ENCODE measurements around the gene CTDSPL.

The CTDSPL gene

DNA sequence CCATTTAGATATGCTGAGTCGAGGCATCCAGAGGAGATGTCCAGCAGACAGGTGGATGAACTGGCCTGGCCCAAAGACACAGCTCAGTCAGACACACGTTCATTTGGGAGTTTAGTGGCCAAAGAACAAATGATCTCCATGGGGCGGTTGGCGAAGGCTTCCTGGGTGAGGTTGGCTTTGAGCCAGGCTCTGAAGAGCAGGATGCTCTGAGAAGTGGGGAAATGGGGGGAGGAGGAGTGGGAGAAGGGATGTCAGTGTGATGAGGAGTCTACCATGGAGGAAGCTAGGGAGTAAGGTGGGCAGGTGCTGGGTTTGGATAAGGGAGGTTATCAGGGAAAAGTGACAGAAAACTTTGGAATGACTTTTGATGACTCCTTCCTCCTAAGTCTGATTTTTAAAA is 81.4 kb downstream of the CTDSPL start:
- H3K27ac ChIP-seq (ENCODE audit: low read length) = no peak overlapping the region

DNA sequence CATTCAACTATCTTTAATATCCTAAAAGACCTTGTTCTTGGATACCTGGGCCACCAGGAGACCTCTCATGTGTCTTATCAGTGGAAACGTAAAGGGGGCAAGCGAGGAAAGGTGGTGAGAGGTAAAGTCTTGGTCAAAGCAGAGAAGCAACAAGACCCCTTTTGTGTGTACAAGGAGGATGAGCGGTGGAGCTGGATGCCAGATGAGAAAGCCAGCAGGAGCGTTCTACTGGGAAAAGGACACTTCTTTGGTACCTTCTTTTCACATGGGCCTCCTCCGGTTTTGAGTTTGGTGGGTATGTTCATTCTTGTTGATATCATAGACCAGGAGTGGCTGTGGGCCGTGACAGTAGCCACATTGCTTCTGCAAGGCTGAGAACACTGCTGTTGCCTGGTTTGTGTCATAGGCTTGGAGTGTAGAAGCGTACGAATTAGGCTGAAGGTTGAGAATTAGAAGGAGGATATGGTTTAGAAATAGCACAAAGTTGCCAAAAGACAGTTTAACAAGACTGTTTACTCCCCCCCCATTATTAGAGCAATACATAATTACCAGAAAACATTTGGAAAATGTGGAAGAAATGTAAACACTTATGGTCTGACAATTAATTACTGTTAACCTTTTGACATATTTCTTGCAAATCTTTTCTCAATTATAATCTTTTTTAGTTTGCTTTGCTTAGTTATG is 82.1 kb downstream of the CTDSPL start:
- no peak overlapping the region for H3K9ac ChIP-seq (ENCODE audit: low read length)
- no peaks in the 10 kb centered on the region for H3K9me3 ChIP-seq (replicated peaks; ENCODE audit: insufficient read depth, low read length)
- H3K27ac ChIP-seq (ENCODE audit: low read length) = no peak overlapping the region
- no peaks in the 10 kb centered on the region for H3K9me2 ChIP-seq (replicated peaks; ENCODE audit: insufficient read depth, low read length)
- no peak overlapping the region for H3K4me3 ChIP-seq (ENCODE audit: low read length)
- H3K79me2 ChIP-seq (ENCODE audit: low read length) = no peaks in the 10 kb centered on the region
- no peak overlapping the region for H2AFZ ChIP-seq (ENCODE audit: low read length)
- H3K27me3 ChIP-seq (replicated peaks; ENCODE audit: insufficient read depth, low read length) = no peaks in the 10 kb centered on the region
- H3K36me3 ChIP-seq (replicated peaks; ENCODE audit: insufficient read depth, low read length) = no peaks in the 10 kb centered on the region
- TF ChIP-seq, protein P1, sequence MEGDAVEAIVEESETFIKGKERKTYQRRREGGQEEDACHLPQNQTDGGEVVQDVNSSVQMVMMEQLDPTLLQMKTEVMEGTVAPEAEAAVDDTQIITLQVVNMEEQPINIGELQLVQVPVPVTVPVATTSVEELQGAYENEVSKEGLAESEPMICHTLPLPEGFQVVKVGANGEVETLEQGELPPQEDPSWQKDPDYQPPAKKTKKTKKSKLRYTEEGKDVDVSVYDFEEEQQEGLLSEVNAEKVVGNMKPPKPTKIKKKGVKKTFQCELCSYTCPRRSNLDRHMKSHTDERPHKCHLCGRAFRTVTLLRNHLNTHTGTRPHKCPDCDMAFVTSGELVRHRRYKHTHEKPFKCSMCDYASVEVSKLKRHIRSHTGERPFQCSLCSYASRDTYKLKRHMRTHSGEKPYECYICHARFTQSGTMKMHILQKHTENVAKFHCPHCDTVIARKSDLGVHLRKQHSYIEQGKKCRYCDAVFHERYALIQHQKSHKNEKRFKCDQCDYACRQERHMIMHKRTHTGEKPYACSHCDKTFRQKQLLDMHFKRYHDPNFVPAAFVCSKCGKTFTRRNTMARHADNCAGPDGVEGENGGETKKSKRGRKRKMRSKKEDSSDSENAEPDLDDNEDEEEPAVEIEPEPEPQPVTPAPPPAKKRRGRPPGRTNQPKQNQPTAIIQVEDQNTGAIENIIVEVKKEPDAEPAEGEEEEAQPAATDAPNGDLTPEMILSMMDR (IDR thresholded peaks at IDR 0.05; ENCODE audit: low read length) = no peak
- TF ChIP-seq EZH2phosphoT487 (IDR thresholded peaks at IDR 0.05; ENCODE audit: low read length) (no peak), EZH2 (optimal IDR thresholded peaks at IDR 0.05; ENCODE audit: low read depth, low read length) (no peak)
- H3K4me2 ChIP-seq (ENCODE audit: low read depth, low read length) = no peak overlapping the region
- no peaks in the 10 kb centered on the region for H3F3A ChIP-seq (ENCODE audit: insufficient read depth, low read length)
- DNase-seq = no peak
- 0 out of 2 replicates have a peak, but pooled peaks cover 3% of the 10 kb centered on the region for H3K4me1 ChIP-seq (ENCODE audit: low read length)
- H4K20me1 ChIP-seq (ENCODE audit: insufficient read depth, low read length) = no peaks in the 10 kb centered on the region

More for the DNA sequence above, 81.4 kb downstream of the CTDSPL start:
- H3K9ac ChIP-seq (ENCODE audit: low read length) = no peak overlapping the region
- no peaks in the 10 kb centered on the region for H4K20me1 ChIP-seq (ENCODE audit: insufficient read depth, low read length)
- H3K4me2 ChIP-seq (ENCODE audit: low read depth, low read length) = no peak overlapping the region
- 0 out of 2 replicates have a peak, but pooled peaks cover 3% of the 10 kb centered on the region for H3K4me1 ChIP-seq (ENCODE audit: low read length)
- H3K36me3 ChIP-seq (replicated peaks; ENCODE audit: insufficient read depth, low read length) = no peaks in the 10 kb centered on the region
- no peak overlapping the region for H3K4me3 ChIP-seq (ENCODE audit: low read length)
- no peak for DNase-seq
- H2AFZ ChIP-seq (ENCODE audit: low read length) = no peak overlapping the region
- TF ChIP-seq, protein P1 (IDR thresholded peaks at IDR 0.05; ENCODE audit: low read length) = no peak
- no peaks in the 10 kb centered on the region for H3K9me2 ChIP-seq (replicated peaks; ENCODE audit: insufficient read depth, low read length)
- no peaks in the 10 kb centered on the region for H3K79me2 ChIP-seq (ENCODE audit: low read length)
- no peaks in the 10 kb centered on the region for H3F3A ChIP-seq (ENCODE audit: insufficient read depth, low read length)
- no peaks in the 10 kb centered on the region for H3K9me3 ChIP-seq (replicated peaks; ENCODE audit: insufficient read depth, low read length)
- H3K27me3 ChIP-seq (replicated peaks; ENCODE audit: insufficient read depth, low read length) = no peaks in the 10 kb centered on the region

DNA sequence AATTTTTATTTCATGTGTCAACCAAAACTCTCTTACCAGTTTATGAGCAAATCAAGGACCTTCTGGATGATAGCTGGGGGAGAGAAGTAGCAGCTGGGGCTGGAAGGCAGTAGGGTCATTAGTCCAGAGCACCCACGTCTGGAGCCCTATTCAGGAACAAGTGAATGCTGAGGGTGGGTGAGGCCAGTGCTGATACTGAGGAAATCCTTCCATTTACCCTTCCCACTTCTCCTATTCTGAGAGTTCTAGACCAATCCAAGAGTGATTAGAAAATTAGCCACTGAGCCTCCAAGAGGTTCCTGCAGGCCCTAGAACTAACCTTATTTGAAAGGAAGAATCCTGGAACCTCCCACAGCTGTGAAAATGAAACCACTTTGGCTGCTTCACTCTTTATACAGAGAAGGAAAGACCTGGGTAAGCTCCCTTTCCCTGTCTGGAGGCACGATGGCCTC is 82.7 kb downstream of the CTDSPL start:
- TF ChIP-seq, protein P1 (IDR thresholded peaks at IDR 0.05; ENCODE audit: low read length) = no peak
- TF ChIP-seq EZH2phosphoT487 (IDR thresholded peaks at IDR 0.05; ENCODE audit: low read length) (no peak), EZH2 (optimal IDR thresholded peaks at IDR 0.05; ENCODE audit: low read depth, low read length) (no peak)
- Histone ChIP-seq H2AFZ (ENCODE audit: low read length) (no peak overlapping the region), H3K4me3 (ENCODE audit: low read length) (no peak overlapping the region), H3K27me3 (replicated peaks; ENCODE audit: insufficient read depth, low read length) (no peaks in the 10 kb centered on the region), H3K4me1 (ENCODE audit: low read length) (0 out of 2 replicates have a peak, but pooled peaks cover 3% of the 10 kb centered on the region), H3K79me2 (ENCODE audit: low read length) (no peaks in the 10 kb centered on the region), H3K9ac (ENCODE audit: low read length) (no peak overlapping the region), H3F3A (ENCODE audit: insufficient read depth, low read length) (no peaks in the 10 kb centered on the region), H3K27ac (ENCODE audit: low read length) (no peak overlapping the region), H3K36me3 (replicated peaks; ENCODE audit: insufficient read depth, low read length) (no peaks in the 10 kb centered on the region), H3K9me3 (replicated peaks; ENCODE audit: insufficient read depth, low read length) (no peaks in the 10 kb centered on the region), H3K9me2 (replicated peaks; ENCODE audit: insufficient read depth, low read length) (no peaks in the 10 kb centered on the region), H4K20me1 (ENCODE audit: insufficient read depth, low read length) (no peaks in the 10 kb centered on the region), H3K4me2 (ENCODE audit: low read depth, low read length) (no peak overlapping the region)
- DNase-seq = no peak
